Colonic mucosa (tissue), 4 donors: Measurements from ENCODE around the gene EXD3. TPM values are rescaled to one million over a fixed set of nuclear protein-coding genes. Genes with fewer than 3 reads are reported as not detected.
"Not testable (repeated sequence)": the region's sequence is repeated elsewhere in the genome, so short reads cannot be mapped to it uniquely, and the experiment has no call there.

Experiments used
- DNase-seq: peaks from one replicate; pipeline ENCODE4 v3.0.0-alpha.2; 2020
- H3K27ac ChIP-seq: fragments of 200-600 bp; one replicate; pipeline ENCODE4 v1.8.0; 2021
- H3K27me3 ChIP-seq: fragments of 200-600 bp; one replicate; pipeline ENCODE4 v1.8.0; 2021
- H3K36me3 ChIP-seq: fragments of 200-600 bp; one replicate; pipeline ENCODE4 v1.8.0; 2021
- H3K4me1 ChIP-seq: fragments of 200-600 bp; one replicate; pipeline ENCODE4 v1.8.0; 2021; ENCODE audit warnings: mild to moderate bottlenecking
- H3K4me3 ChIP-seq: fragments of 200-600 bp; one replicate; pipeline ENCODE4 v1.8.0; 2021
- H3K9ac ChIP-seq, 2 donors: one replicate each; pipeline ENCODE4 v1.7.0; 2013; ENCODE audit warnings: control low read depth in 2 of 2, low read depth in 2 of 2, low read length in 2 of 2
- H3K9me3 ChIP-seq: fragments of 200-600 bp; one replicate; pipeline ENCODE4 v1.8.0; 2021
- intact Hi-C: fragments of 100-400 bp; cut with DNase I; formaldehyde crosslinking; loops from one replicate; pipeline ENCODE4 v1.14.1; 2022
- total RNA-seq, 2 donors: library from RNA; stranded (reverse); fragmentation: NEBNext Ultra II Directional in 1 of 2; extraction: Animal tissue kit (Norgen Biotek cat#: 25700) in 1 of 2; gene quantifications; one replicate each; pipeline ENCODE4 v1.2.1, GENCODE V29; 2021
- TF ChIP-seq, protein P1 (sequence below): fragments of 200-600 bp; IDR thresholded peaks from one replicate; pipeline ENCODE4 v1.8.0; 2022; ENCODE audit warnings: antibody characterized with exemption, mild to moderate bottlenecking
- donor health status: healthy.
- donor health status: DM: no; HTN: no; CAD: no.
- donor health status: DM: no; HTN: no; CAD: no.

The EXD3 gene
- total RNA-seq, 2 donors from 2014 or later, result 34.9 to 36.4 TPM

DNA sequence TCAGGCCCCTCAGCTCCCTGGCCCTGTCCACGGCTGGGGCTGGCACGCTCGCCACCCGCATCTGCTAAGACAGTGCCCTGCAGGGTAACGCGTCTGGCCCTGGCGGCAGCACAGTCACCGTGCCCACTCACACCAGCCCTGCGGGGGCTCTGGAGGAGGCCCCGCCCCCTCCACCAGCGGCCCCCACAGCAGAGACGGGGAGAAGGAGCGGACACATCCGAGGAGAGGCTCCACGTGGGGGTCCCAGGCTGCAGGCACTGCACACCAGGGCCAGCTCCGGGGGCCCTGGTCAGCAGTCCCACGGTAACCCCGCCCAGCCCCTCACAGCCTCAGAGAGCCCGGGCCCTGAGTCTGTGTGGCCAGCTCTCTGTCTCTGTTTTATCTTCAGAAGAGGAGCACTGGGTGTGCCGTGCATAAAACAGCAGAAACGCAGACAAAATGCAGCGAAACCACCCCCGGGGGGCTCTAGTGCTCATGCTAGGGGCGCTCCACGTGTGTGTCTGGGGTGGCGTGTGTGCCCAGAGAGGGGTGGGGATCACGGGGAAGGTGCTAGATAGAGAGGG is 73.4 kb downstream of the EXD3 start:
- no peaks in the 10 kb centered on the region for H3K27me3 ChIP-seq
- no peak overlapping the region for H3K9ac ChIP-seq
- H3K27ac ChIP-seq, result no peak overlapping the region
- H3K9me3 ChIP-seq, result no peaks in the 10 kb centered on the region
- DNase-seq, result peak; percentile 13
- TF ChIP-seq, protein P1, sequence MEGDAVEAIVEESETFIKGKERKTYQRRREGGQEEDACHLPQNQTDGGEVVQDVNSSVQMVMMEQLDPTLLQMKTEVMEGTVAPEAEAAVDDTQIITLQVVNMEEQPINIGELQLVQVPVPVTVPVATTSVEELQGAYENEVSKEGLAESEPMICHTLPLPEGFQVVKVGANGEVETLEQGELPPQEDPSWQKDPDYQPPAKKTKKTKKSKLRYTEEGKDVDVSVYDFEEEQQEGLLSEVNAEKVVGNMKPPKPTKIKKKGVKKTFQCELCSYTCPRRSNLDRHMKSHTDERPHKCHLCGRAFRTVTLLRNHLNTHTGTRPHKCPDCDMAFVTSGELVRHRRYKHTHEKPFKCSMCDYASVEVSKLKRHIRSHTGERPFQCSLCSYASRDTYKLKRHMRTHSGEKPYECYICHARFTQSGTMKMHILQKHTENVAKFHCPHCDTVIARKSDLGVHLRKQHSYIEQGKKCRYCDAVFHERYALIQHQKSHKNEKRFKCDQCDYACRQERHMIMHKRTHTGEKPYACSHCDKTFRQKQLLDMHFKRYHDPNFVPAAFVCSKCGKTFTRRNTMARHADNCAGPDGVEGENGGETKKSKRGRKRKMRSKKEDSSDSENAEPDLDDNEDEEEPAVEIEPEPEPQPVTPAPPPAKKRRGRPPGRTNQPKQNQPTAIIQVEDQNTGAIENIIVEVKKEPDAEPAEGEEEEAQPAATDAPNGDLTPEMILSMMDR, result no peak
- H3K4me1 ChIP-seq, result no peaks in the 10 kb centered on the region
- intact Hi-C loops, result no loop called here
- no peak overlapping the region for H3K4me3 ChIP-seq
- no peaks in the 10 kb centered on the region for H3K36me3 ChIP-seq

DNA sequence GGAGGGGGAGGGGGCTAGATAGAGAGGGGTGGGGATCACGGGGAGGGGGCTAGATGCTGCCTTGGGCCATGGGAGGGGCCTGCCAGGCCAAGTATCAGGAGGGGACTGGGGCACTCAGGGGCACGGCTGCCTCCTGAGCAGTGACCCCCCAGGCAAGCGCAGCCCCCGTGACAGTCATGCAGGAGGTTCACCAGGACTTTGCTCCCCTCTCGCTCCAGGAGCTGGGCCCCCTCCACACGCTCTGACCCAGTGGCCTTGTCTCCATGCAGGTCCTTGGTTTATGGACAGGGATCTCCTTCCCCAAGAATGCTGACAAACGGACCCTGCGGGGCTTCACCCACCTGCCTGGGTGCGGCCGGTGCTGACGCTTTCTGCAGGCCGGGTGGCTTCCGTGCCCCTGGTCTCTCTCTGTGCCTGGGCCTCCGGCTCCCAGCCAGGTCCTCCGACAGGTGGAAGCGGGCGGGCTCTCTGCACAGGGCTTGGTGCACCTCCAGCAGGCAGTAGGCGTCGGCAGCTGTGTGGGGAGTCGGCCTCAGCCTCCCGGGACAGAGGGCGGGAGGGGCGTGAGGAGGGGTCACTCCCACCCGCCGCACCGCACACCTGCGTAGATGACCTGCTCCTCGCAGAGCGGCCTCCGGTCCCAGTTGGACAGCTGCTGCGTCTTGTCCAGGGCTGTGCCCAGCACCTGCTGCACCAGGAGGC is 74.0 kb downstream of the EXD3 start:
- H3K9ac ChIP-seq, result no peak overlapping the region
- no peak overlapping the region for H3K4me3 ChIP-seq
- no peaks in the 10 kb centered on the region for H3K27me3 ChIP-seq
- no peaks in the 10 kb centered on the region for H3K4me1 ChIP-seq
- intact Hi-C loops, result no loop called here
- TF ChIP-seq, protein P1, result no peak
- H3K27ac ChIP-seq, result no peak overlapping the region
- no peaks in the 10 kb centered on the region for H3K9me3 ChIP-seq
- no peaks in the 10 kb centered on the region for H3K36me3 ChIP-seq
- peak; percentile 15 for DNase-seq

DNA sequence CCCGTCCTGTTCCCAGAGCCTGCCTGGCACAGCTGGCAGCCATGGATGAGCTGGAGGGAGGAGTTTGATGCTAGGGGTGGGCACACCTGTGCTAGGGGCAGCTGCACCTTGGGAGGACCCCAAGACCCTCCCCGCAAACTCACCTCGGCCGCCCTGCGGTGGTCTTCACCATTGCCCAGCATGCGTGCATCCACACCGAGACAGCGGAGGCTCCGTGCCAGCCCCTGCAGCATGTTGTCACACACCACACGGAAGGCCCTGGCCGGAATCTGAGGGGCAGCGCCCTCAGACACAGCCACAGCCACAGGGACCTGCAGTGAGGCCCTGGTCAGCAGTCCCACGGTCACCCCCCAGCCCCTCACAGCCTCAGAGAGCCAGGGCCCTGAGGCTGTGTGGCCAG is 75.0 kb downstream of the EXD3 start:
- TF ChIP-seq, protein P1, result no peak
- Histone ChIP-seq H3K36me3 (no peaks in the 10 kb centered on the region), H3K4me3 (no peak overlapping the region), H3K9me3 (no peaks in the 10 kb centered on the region), H3K27me3 (no peaks in the 10 kb centered on the region), H3K9ac (no peak overlapping the region), H3K4me1 (no peaks in the 10 kb centered on the region), H3K27ac (no peak overlapping the region)
- DNase-seq, result no peak
- intact Hi-C loops, result no loop called here

DNA sequence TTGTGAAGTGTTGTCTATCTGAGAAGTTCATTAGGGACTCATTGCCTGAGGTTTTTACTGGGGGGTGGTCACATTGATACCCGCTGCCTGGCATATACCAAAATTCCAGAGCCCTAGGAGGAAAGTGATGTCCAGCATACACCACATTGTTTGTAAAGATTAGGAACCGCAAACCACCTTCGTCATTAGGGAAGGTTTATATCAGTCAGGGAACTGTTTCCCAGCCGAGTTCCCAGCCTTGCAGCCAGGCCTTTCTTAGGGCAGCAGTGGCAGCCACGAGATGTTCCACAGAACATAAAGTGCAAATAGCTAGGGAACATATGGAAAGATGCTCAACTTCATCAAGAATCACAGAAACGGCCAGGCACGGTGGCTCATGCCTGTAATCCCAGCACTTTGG is 80.5 kb downstream of the EXD3 start:
- H3K9ac ChIP-seq, result no peak overlapping the region
- no peaks in the 10 kb centered on the region for H3K4me1 ChIP-seq
- H3K36me3 ChIP-seq, result no peaks in the 10 kb centered on the region
- H3K4me3 ChIP-seq, result no peak overlapping the region
- TF ChIP-seq, protein P1, result no peak
- no peak overlapping the region for H3K27ac ChIP-seq
- no peak for DNase-seq
- intact Hi-C loops, result no loop called here
- H3K27me3 ChIP-seq, result no peaks in the 10 kb centered on the region
- no peaks in the 10 kb centered on the region for H3K9me3 ChIP-seq

DNA sequence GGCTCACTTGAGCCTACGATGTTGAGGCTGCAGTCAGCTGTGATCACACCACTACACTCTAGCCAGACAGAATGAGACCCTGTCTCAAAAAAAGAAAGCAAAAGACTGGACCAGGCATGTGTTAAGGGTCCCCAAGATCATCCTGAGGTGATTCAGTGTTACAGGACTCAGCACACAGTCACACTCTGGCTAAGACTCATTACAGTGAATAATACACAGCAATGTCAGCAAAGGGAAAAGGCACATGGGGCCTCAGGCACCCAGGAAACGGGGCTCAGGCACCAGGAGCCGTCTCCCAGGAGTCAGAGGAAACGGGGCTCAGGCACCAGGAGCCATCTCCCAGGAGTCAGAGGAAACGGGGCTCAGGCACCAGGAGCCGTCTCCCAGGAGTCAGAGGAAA is 81.7 kb downstream of the EXD3 start:
- intact Hi-C loops, result no loop called here
- no peak overlapping the region for H3K9ac ChIP-seq
- TF ChIP-seq, protein P1, result no peak
- H3K4me1 ChIP-seq, result no peaks in the 10 kb centered on the region
- no peaks in the 10 kb centered on the region for H3K9me3 ChIP-seq
- no peak for DNase-seq
- no peak overlapping the region for H3K4me3 ChIP-seq
- H3K27me3 ChIP-seq, result no peaks in the 10 kb centered on the region
- H3K36me3 ChIP-seq, result no peaks in the 10 kb centered on the region
- no peak overlapping the region for H3K27ac ChIP-seq

DNA sequence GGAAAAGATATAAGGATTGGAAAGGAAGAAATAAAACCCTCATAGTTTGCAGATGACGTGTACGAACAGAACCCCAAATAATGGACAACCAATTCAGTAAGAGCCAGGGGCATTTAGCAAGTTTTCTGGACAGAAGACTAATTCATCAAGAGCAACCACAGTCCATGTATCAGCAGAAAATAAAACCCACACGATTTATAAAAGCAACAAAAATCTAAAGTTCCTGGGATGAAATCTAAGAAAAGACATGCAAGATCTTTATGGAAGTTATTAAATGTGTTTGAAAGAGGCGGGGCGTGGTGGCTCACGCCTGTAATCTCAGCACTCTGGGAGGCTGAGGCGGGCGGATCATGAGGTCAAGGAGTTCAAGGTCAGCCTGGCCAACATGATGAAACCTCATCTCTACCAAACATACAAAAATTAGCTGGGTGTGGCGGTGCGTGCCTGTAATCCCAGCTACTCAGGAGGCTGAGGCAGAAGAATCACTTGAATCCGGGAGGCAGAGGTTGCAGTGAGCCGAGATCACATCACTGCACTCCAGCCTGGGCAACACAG is 83.0 kb downstream of the EXD3 start:
- H3K27ac ChIP-seq, DNase-seq, H3K9me3 ChIP-seq, H3K4me1 ChIP-seq, intact Hi-C loops, H3K27me3 ChIP-seq, H3K4me3 ChIP-seq, H3K36me3 ChIP-seq, H3K9ac ChIP-seq: not testable (repeated sequence)
